ENCODE measurements around the gene TRPM1.

Gene TRPM1

DNA sequence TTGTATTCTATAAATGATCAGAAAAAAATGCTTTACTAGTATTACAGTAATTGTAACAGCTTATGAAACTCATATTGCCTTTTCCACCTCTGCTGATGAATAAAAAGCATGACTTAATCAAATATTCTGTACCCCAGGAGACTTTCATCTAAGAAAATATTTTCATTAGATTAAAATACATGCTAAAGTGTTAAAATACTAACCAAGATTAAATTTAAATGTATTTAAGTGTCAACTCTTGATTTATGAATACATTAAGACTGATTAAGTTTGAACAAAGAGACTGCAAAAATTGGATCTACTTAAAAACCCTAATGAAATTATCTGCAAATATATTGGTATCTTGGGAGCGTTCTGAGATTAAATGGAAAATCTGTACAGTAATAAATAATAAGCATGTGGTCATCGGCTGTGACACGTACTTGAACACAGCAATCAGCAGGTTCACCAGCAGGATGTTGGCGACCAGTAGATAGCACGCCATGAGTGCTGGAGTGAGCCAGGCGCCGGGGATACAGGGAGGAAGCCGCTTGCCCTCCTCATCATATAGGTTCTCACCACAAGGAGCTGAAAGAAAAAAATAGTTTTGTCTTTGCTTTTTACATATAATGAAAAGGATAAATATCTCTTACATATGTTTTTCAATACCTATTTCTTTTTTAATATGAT, 73.5 kb downstream of the TRPM1 start:
- DNase-seq (ENCODE audit: low read depth in 2 of 2), result no peak
- TF ChIP-seq, protein P1, sequence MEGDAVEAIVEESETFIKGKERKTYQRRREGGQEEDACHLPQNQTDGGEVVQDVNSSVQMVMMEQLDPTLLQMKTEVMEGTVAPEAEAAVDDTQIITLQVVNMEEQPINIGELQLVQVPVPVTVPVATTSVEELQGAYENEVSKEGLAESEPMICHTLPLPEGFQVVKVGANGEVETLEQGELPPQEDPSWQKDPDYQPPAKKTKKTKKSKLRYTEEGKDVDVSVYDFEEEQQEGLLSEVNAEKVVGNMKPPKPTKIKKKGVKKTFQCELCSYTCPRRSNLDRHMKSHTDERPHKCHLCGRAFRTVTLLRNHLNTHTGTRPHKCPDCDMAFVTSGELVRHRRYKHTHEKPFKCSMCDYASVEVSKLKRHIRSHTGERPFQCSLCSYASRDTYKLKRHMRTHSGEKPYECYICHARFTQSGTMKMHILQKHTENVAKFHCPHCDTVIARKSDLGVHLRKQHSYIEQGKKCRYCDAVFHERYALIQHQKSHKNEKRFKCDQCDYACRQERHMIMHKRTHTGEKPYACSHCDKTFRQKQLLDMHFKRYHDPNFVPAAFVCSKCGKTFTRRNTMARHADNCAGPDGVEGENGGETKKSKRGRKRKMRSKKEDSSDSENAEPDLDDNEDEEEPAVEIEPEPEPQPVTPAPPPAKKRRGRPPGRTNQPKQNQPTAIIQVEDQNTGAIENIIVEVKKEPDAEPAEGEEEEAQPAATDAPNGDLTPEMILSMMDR (IDR thresholded peaks at IDR 0.05; ENCODE audit: low read depth, low read length), result no peak
- no peak overlapping the region for H3K4me3 ChIP-seq (replicated peaks in 1 of 2; ENCODE audit: low read depth in 2 of 2, low read length in 2 of 2)

DNA sequence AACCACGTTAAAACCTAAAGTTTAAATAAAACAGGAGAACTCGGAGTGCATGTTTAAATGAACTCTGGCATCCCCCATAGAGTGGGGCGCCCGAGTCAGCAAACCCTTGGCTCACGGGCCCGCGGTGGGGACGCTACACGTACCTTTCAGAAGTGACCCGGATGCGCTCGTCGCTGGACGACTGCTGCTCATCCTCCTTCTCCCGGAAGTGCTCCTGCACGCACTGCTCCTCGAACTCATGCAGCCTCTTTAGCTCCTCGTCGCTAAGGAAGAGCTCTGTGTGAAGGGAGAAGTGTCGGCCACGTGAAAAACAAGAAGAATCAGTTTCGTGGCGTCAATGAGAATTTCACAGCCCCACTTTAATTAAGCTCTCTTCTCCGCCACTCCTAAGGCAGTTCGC, 75.5 kb downstream of the TRPM1 start:
- TF ChIP-seq, protein P1 (IDR thresholded peaks at IDR 0.05; ENCODE audit: low read depth, low read length), result no peak
- no peak overlapping the region for H3K4me3 ChIP-seq (replicated peaks in 1 of 2; ENCODE audit: low read depth in 2 of 2, low read length in 2 of 2)
- DNase-seq (ENCODE audit: low read depth in 2 of 2), result no peak

DNA sequence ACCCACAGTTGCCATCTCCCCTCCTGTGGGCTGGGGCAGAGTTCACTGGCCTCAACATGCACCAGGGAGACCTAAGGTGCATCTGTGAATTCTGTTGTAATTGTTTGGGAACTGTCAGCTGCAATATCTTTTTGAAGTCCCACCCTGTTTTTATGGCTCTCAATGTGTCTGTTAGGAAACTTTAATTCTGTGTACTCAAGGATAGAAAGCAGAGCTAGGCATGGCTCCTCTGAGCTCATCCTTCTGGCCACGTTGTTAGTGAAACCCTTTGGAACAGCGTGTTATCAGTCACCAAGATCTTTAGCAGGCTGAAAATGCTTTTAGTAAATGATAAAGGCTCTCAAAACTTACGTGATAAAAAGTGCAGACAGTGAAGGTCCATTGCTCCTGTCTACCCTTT, 76.5 kb downstream of the TRPM1 start:
- TF ChIP-seq, protein P1 (IDR thresholded peaks at IDR 0.05; ENCODE audit: low read depth, low read length), result no peak
- peak; percentile 14 to 31 for DNase-seq (ENCODE audit: low read depth in 2 of 2)
- no peak overlapping the region for H3K4me3 ChIP-seq (replicated peaks in 1 of 2; ENCODE audit: low read depth in 2 of 2, low read length in 2 of 2)

DNA sequence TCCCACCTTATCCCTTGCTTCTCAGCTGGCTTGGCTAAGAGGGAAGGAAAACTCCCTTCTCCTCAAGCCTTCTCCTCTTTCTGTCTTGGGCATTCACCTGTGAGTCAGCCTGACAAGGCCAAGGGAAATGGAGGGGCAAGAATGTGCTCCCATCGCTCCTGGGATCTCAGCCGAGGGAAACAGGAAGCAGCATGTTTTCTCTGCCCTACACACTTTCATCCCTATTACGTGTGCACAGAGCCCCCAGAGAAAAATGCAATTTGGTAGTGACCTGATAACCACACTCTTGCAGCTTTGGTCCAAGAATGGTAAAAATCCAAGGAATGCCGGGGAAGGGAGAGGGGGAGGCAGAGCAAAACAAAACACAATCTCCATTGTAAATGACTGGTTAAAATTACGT, 77.2 kb downstream of the TRPM1 start:
- TF ChIP-seq, protein P1 (IDR thresholded peaks at IDR 0.05; ENCODE audit: low read depth, low read length), result no peak
- no peak overlapping the region for H3K4me3 ChIP-seq (replicated peaks in 1 of 2; ENCODE audit: low read depth in 2 of 2, low read length in 2 of 2)
- peak; percentile 94 to 97 for DNase-seq (ENCODE audit: low read depth in 2 of 2)

DNA sequence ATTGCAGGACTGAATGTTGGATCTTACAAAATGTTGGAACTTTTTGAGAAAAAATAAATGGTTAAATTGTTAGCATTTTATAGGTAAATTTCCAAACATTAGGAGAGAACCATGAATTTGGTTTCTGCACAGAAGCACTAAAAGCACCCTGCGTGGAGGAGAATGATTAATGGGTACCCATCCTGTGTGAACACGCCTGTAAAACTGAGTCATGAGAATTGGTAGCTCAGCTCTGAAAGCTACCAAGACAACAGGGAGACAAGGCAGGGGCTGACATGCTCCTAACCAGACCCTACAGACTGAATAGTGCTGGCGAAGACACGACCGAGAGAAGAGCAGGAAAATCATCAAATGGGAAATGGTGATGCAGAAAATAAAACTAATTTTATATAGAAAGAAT, 77.7 kb downstream of the TRPM1 start:
- TF ChIP-seq, protein P1 (IDR thresholded peaks at IDR 0.05; ENCODE audit: low read depth, low read length), result no peak
- no peak overlapping the region for H3K4me3 ChIP-seq (replicated peaks in 1 of 2; ENCODE audit: low read depth in 2 of 2, low read length in 2 of 2)
- peak in 1 of 2 donors; percentile 25 for DNase-seq (ENCODE audit: low read depth in 2 of 2)

DNA sequence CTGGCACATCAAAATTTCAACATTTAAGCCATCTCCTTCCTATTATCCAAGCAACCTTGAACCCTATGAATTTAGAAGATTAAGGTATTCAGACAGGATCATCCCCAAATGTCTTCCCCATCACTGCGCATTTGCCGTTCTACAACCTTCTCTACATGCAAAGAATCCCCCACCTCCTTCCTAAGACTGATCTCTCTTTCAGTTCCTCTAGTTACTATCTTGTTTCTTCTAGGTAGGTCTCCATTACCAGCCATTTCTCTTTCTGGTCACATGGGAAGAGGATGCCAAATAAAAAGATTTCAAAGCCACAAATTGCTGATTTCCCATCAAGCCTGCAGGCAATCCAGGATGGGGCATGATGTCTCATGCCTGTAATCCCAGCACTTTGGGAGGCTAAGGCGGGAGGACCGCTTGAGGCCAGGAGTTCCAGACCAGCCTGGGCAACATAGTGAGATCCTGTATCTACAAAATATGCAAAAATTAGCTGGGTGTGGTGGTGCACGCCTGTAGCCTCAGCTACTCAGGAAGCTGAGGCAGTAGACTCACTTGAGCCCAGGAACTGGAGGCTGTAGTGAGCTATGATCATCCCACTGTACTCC, 80.4 kb downstream of the TRPM1 start:
- DNase-seq (ENCODE audit: low read depth in 2 of 2), result no peak
- H3K4me3 ChIP-seq (replicated peaks in 1 of 2; ENCODE audit: low read depth in 2 of 2, low read length in 2 of 2), result no peak overlapping the region
- TF ChIP-seq, protein P1 (IDR thresholded peaks at IDR 0.05; ENCODE audit: low read depth, low read length), result no peak
